ENCODE results near the gene NTRK1. TPM values are rescaled to one million over a fixed set of nuclear protein-coding genes. Genes with fewer than 3 reads are reported as not detected.

The NTRK1 gene
- total and polyA plus RNA-seq, 2 of the 4 experiments (the other 2 are of a cell fraction) = not detected

DNA sequence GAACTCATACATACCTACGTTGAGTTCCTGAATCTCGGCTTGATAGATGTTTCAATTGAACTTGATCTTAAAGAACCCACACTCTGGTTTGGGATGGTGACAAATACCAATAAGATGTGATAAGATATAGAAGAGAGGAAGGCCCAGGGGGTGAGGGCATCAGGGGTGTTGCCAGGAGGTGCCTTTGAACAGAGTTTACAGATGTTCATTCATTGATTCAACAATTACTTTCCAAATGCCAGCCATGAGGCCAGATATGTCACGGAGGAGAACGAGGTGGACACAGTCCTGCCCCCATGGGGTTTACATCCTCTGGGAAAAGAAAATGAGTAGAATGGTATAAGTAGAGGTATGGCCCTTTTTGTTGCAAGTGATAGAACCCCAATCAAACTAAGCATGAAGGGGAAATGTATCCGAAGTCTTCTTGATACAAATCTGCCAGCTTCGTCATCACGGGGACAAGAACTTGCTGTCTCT lies 60.4 kb downstream of the NTRK1 start:
- no peaks in the 10 kb centered on the region for H3K79me1 ChIP-seq (ENCODE audit: low read depth in 1 of 2, low read length in 2 of 2)
- H3K4ac ChIP-seq (ENCODE audit: low read depth, low read length) = no peak overlapping the region
- no peak overlapping the region for H2BK120ac ChIP-seq (ENCODE audit: low read depth, low read length)
- ATAC-seq (ENCODE audit: low read depth) (no peak), DNase-seq (no peak)
- H2BK15ac ChIP-seq (ENCODE audit: low read depth, low read length) = no peak overlapping the region
- H3K4me3 ChIP-seq (ENCODE audit: insufficient read depth, low read depth, low read length) = no peak overlapping the region
- in situ Hi-C loops (cut with MboI; ENCODE audit: low sequenced_read_pairs) (no loop called here), intact Hi-C loops (cut with micrococcal nuclease) (loop anchor here (5.0 to 10.0 kb wide), 2 partner anchors 124 to 196 kb away; partner anchors contain the start of genes ISG20L2 and METTL25B), dilution Hi-C loops (cut with HindIII; ENCODE audit: low sequenced_read_pairs, unreplicated experiment) (no loop called here)
- no peak overlapping the region for H4K5ac ChIP-seq (ENCODE audit: low read depth, low read length)
- no peaks in the 10 kb centered on the region; the same call in 1 of the 2 replicates for H3K9me1 ChIP-seq (ENCODE audit: insufficient read depth, low read length)
- H3K9me3 ChIP-seq (ENCODE audit: control insufficient read depth, insufficient read depth, low read length) = no peaks in the 10 kb centered on the region
- ChIA-PET CTCF (interaction anchor here (1.4 kb wide), 1 partner anchor 29 kb away, joined by 8 read pairs; no protein-coding TSS in a partner anchor), POLR2A (ENCODE audit: unreplicated experiment) (no interaction called here)
- no peaks in the 10 kb centered on the region; the same call in 1 of the 2 replicates for H4K20me1 ChIP-seq (ENCODE audit: insufficient read depth, low read length)
- no peak overlapping the region for H3K14ac ChIP-seq (replicated peaks; ENCODE audit: low read depth, low read length)
- H4K91ac ChIP-seq (ENCODE audit: insufficient read depth, low read depth, low read length) = no peak overlapping the region
- no TSS peak for BruUV-seq (replicated peaks)
- H2AK5ac ChIP-seq (ENCODE audit: low read depth, low read length) = no peak overlapping the region
- H2BK20ac ChIP-seq (ENCODE audit: low read depth, low read length) = no peak overlapping the region
- TF ChIP-seq USF2 (IDR thresholded peaks at IDR 0.05; ENCODE audit: low read depth, low read length) (no peak), CHD1 (IDR thresholded peaks at IDR 0.05; ENCODE audit: low read depth, low read length) (no peak)
- TF ChIP-seq, protein P1, sequence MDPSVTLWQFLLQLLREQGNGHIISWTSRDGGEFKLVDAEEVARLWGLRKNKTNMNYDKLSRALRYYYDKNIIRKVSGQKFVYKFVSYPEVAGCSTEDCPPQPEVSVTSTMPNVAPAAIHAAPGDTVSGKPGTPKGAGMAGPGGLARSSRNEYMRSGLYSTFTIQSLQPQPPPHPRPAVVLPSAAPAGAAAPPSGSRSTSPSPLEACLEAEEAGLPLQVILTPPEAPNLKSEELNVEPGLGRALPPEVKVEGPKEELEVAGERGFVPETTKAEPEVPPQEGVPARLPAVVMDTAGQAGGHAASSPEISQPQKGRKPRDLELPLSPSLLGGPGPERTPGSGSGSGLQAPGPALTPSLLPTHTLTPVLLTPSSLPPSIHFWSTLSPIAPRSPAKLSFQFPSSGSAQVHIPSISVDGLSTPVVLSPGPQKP (IDR thresholded peaks at IDR 0.05; ENCODE audit: borderline replicate concordance, low read depth, low read length) = no peak
- WGBS, 2 experiments (ENCODE audit: extremely low coverage in 2 of 2, insufficient read length in 1 of 2) = no CpG with 5 or more reads among the region's 7 CpGs
- H3K23ac ChIP-seq (ENCODE audit: low read depth, low read length) = no peak overlapping the region
- H3K4me2 ChIP-seq (ENCODE audit: low read depth, low read length) = no peak overlapping the region
- H3K56ac ChIP-seq (ENCODE audit: extremely low read depth, insufficient read depth, low read length) = no peak overlapping the region
- H3K27ac ChIP-seq (ENCODE audit: insufficient read depth, low read length) = no peak overlapping the region
- H4K8ac ChIP-seq (ENCODE audit: low read depth in 2 of 2, low read length in 2 of 2) = no peak overlapping the region
- H3K4me1 ChIP-seq (ENCODE audit: control insufficient read depth, insufficient read depth, low read length) = peaks cover 2% of the 10 kb centered on the region
- no peak overlapping the region for H3K18ac ChIP-seq (ENCODE audit: low read depth, low read length)
- peaks cover 49% of the 10 kb centered on the region for H3K27me3 ChIP-seq (ENCODE audit: control insufficient read depth, insufficient read depth, low read length)
- H3K9ac ChIP-seq (ENCODE audit: low read depth, low read length) = no peak overlapping the region
- H2AFZ ChIP-seq (replicated peaks; ENCODE audit: low read length, poor library complexity) = no peak overlapping the region
- no peak overlapping the region for H2BK5ac ChIP-seq (ENCODE audit: low read depth, low read length, poor library complexity, severe bottlenecking)
- H2AK9ac ChIP-seq (replicated peaks; ENCODE audit: low read depth, low read length, poor library complexity) = no peak overlapping the region
- H3K36me3 ChIP-seq (ENCODE audit: control insufficient read depth, insufficient read depth, low read length) = no peaks in the 10 kb centered on the region
